Ascending aorta (tissue), 2 donors: ENCODE results near the gene P4HB. TPM values are rescaled to one million over a fixed set of nuclear protein-coding genes. Genes with fewer than 3 reads are reported as not detected.
"Not testable (repeated sequence)": the region's sequence is repeated elsewhere in the genome, so short reads cannot be mapped to it uniquely, and the experiment has no call there.

Experiments
- DNase-seq, 2 donors: peaks; one replicate each; pipeline ENCODE4 v3.0.0-alpha.2; 2019; ENCODE audit warnings: low spot score in 2 of 2
- H3K27ac ChIP-seq, 2 donors: fragments of 200-600 bp; sonication (generic); one replicate each; pipeline ENCODE4 v1.5.1; 2016 to 2017; ENCODE audit warnings: mild to moderate bottlenecking in 1 of 2
- H3K27me3 ChIP-seq: fragments of 200-600 bp; sonication (generic); one replicate; pipeline ENCODE4 v1.5.1; 2017
- H3K36me3 ChIP-seq, 2 donors: fragments of 200-600 bp; sonication (generic); one replicate each; pipeline ENCODE4 v1.5.1; 2016
- H3K4me1 ChIP-seq, 2 donors: fragments of 200-600 bp; sonication (generic); one replicate each; pipeline ENCODE4 v1.5.1; 2016 to 2017; ENCODE audit warnings: mild to moderate bottlenecking in 1 of 2
- H3K4me3 ChIP-seq, 2 donors: fragments of 200-600 bp; sonication (generic); one replicate each; pipeline ENCODE4 v1.5.1; 2016 to 2017; ENCODE audit warnings: mild to moderate bottlenecking in 1 of 2
- H3K9me3 ChIP-seq, 2 donors: fragments of 200-600 bp; sonication (generic); one replicate each; pipeline ENCODE4 v1.5.1; 2016
- intact Hi-C: fragments of 100-400 bp; cut with DNase I; formaldehyde crosslinking; loops from one replicate; pipeline ENCODE4 v1.15.1; 2023
- total RNA-seq: library from RNA; depleted of rRNA; stranded (reverse); fragments of >200 nt; gene quantifications from one replicate; pipeline ENCODE4 v1.1.0, GENCODE V29; 2016
- TF ChIP-seq, protein P1 (sequence below), 3 experiments: fragments of 200-600 bp in 2 of 3; fragments of 450-650 bp in 1 of 3; sonication (generic) in 2 of 3; IDR thresholded peaks; one replicate each; pipeline ENCODE4 v1.5.1; 2016 to 2019; ENCODE audit warnings: antibody characterized with exemption in 3 of 3, mild to moderate bottlenecking in 1 of 3, moderate library complexity in 1 of 3

P4HB gene
- total RNA-seq, 1 donor from 2014 or later, result 670 TPM

- H3K36me3 ChIP-seq, result peaks cover 53 to 57% of the 10 kb centered on the region in 2 donors
- no peak for DNase-seq
These were observed 17.4 kb downstream of the P4HB start for GRCh38 chr17:81842725-81843504.

GRCh38 chr17:81842378-81842724 is 18.0 kb downstream of the P4HB start:
- Histone ChIP-seq H3K27ac (no peak overlapping the region), H3K4me1 (no peaks in the 10 kb centered on the region), H3K4me3 (no peak overlapping the region), H3K27me3 (no peaks in the 10 kb centered on the region), H3K36me3 (peaks cover 47 to 51% of the 10 kb centered on the region in 2 donors), H3K9me3 (no peaks in the 10 kb centered on the region)
- TF ChIP-seq, protein P1, sequence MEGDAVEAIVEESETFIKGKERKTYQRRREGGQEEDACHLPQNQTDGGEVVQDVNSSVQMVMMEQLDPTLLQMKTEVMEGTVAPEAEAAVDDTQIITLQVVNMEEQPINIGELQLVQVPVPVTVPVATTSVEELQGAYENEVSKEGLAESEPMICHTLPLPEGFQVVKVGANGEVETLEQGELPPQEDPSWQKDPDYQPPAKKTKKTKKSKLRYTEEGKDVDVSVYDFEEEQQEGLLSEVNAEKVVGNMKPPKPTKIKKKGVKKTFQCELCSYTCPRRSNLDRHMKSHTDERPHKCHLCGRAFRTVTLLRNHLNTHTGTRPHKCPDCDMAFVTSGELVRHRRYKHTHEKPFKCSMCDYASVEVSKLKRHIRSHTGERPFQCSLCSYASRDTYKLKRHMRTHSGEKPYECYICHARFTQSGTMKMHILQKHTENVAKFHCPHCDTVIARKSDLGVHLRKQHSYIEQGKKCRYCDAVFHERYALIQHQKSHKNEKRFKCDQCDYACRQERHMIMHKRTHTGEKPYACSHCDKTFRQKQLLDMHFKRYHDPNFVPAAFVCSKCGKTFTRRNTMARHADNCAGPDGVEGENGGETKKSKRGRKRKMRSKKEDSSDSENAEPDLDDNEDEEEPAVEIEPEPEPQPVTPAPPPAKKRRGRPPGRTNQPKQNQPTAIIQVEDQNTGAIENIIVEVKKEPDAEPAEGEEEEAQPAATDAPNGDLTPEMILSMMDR (IDR thresholded peaks at IDR 0.05), result no peak
- DNase-seq, result no peak
- intact Hi-C loops, result no loop called here

More at GRCh38 chr17:81842725-81843504, 17.4 kb downstream of the P4HB start:
- H3K27me3 ChIP-seq, result no peaks in the 10 kb centered on the region
- no peak overlapping the region for H3K27ac ChIP-seq
- TF ChIP-seq, protein P1 (IDR thresholded peaks at IDR 0.05), result no peak
- no peaks in the 10 kb centered on the region for H3K4me1 ChIP-seq
- H3K9me3 ChIP-seq, result no peaks in the 10 kb centered on the region
- no peak overlapping the region for H3K4me3 ChIP-seq
- intact Hi-C loops, result no loop called here

- intact Hi-C loops, result no loop called here
These were observed 18.5 kb downstream of the P4HB start for GRCh38 chr17:81841866-81842265.

GRCh38 chr17:81840826-81841778 is 19.2 kb downstream of the P4HB start:
- TF ChIP-seq, protein P1 (IDR thresholded peaks at IDR 0.05), result no peak
- Histone ChIP-seq H3K4me1 (no peaks in the 10 kb centered on the region), H3K36me3 (peaks cover 36 to 39% of the 10 kb centered on the region in 2 donors), H3K4me3 (no peak overlapping the region), H3K9me3 (no peaks in the 10 kb centered on the region), H3K27ac (no peak overlapping the region), H3K27me3 (no peaks in the 10 kb centered on the region)
- intact Hi-C loops, result no loop called here
- no peak for DNase-seq

More at GRCh38 chr17:81841866-81842265, 18.5 kb downstream of the P4HB start:
- no peak for DNase-seq
- H3K9me3 ChIP-seq, result no peaks in the 10 kb centered on the region
- no peak overlapping the region for H3K27ac ChIP-seq
- H3K4me3 ChIP-seq, result no peak overlapping the region
- no peaks in the 10 kb centered on the region for H3K4me1 ChIP-seq
- H3K36me3 ChIP-seq, result peaks cover 43 to 46% of the 10 kb centered on the region in 2 donors
- TF ChIP-seq, protein P1 (IDR thresholded peaks at IDR 0.05), result no peak
- no peaks in the 10 kb centered on the region for H3K27me3 ChIP-seq

- H3K4me1 ChIP-seq, H3K27me3 ChIP-seq, DNase-seq, intact Hi-C loops, H3K9me3 ChIP-seq, H3K27ac ChIP-seq, H3K4me3 ChIP-seq: not testable (repeated sequence)
- H3K36me3 ChIP-seq, result peaks cover 25 to 28% of the 10 kb centered on the region in 2 donors
These were observed 20.3 kb downstream of the P4HB start for GRCh38 chr17:81840059-81840458.

GRCh38 chr17:81839301-81839700 is 21.0 kb downstream of the P4HB start:
- Histone ChIP-seq H3K9me3 (no peaks in the 10 kb centered on the region), H3K27me3 (no peaks in the 10 kb centered on the region), H3K4me3 (no peak overlapping the region), H3K27ac (no peak overlapping the region), H3K4me1 (no peaks in the 10 kb centered on the region), H3K36me3 (peaks cover 18 to 21% of the 10 kb centered on the region in 2 donors)
- TF ChIP-seq, protein P1 (IDR thresholded peaks at IDR 0.05), result no peak
- intact Hi-C loops, result no loop called here
- no peak for DNase-seq
